Effector CD4-positive, alpha-beta T cell (primary cell): ENCODE data around the gene SBNO2.
"Not testable (repeated sequence)": the region's sequence is repeated elsewhere in the genome, so short reads cannot be mapped to it uniquely, and the experiment has no call there.

Experiments used
- DNase-seq: peaks from one replicate; pipeline ENCODE4 v3.0.0-alpha.2; 2020

SBNO2 gene

DNA sequence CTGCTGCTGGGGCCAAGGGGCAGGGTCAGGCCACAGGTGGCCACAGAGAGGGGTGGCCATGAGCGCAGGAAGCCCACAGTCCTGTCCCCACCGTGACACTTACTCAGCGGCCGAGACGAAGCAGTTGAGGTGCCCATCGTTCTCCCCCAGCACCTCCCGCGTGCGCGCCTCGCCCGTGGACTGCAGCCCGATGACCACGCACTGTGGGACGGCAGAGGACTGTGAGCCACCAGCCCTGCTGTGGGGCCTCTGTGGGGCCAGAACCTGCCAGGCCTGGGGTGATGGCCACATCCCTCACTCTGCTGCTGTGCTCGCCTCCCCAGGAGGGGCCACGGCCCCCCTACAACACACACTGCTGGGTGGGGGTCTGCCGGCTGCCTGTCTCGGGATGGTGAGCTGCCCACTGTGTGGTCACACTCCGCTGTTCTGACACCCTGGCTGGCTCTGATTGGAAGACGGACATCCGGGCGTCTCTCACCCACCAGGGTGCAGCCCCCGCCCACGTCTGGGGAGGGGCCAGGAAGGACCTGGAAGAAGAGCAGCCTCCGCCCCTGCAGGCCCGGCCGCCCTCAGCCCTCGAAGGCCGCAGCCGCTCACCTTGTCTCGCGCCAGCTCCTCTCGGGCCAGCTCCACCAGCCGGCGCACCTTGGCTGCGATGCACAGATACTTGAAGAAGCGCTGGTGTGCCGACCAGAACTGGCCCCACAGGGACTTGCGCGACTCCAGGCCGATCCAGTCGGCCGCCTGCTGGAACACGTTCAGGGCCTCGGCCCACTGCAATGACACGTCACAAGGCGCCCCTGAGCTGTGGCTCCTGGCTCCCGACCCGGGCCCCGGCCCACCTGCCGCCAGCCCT lies 57.1 kb downstream of the SBNO2 start:
- no peak for DNase-seq

DNA sequence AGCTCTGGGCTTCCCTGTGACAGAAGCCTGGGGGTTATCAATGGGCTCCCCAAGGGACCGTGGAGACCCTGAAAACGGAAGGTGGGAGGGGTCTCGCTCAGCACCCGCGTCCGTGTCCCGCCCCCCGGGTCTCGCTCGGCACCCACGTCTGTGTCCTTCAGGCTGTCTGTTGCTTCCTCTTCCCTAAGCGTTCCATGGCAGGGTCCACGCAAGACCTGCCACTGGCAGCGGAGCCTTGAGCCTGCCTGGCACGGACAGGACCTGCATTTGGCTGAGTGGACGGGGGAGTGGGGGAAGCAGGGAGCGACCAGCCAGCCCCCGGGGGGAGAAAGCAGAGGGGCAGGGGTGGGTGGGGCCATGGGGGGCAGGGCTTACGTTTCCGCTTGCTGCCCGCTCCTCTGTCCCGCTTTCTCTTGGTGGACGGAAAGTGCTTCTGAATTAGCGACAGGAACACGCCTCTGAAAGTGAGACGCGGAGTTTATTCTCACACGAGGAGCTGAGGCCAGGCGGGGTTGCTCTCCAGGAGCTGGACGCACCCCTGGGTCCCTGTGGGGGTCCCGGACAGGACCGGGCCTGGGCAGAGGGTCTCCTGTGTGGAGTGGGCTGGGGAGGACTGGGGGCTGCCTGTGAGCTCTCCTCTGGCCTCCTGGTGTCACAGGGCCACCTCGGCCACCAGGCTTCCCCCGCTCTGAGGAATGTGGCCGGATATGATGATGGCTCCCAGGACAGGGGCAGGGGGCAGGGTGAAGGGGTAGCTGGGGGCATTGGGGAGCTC lies 58.2 kb downstream of the SBNO2 start:
- DNase-seq: no peak

DNA sequence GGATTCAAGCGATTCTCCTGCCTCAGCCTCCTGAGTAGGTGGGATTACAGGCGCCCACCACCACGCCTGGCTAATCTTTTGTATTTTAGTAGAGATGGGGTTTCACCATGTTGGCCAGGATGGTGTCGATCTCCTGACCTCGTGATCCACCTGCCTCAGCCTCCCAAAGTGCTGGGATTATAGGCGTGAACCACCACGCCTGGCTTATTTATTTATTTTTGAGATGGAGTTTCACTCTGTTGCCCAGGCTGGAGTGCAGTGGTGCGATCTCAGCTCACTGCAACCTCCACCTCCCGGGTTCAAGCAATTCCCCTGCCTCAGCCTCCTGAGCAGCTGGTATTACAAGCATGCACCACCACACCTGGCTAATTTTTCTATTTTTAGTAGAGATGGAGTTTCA lies 59.3 kb downstream of the SBNO2 start:
- not testable (repeated sequence) for DNase-seq

DNA sequence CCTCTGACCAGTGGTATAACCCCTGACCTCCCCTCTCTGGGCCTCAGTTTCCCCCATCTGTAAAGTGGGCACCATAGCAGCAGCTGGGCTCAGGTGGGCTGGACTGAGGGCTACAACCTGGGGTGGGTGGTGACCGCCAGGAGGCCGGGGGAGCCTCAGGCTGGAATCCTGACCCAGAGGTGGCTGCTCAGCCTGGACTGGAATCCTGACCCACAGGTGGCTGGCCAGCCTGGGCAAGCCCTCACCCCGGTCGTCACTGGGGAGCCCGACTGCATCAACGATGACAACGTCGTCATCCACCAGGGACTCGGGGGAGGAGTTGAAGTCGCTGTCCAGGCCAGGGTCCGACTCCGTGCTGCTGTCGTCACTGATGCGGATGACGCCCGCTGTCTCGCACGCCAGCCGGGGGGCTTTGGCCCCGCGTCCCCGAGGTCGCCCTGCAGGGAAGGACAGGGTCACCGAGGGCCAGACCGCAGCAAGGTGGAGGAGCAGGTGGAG lies 60.0 kb downstream of the SBNO2 start:
- no peak for DNase-seq

DNA sequence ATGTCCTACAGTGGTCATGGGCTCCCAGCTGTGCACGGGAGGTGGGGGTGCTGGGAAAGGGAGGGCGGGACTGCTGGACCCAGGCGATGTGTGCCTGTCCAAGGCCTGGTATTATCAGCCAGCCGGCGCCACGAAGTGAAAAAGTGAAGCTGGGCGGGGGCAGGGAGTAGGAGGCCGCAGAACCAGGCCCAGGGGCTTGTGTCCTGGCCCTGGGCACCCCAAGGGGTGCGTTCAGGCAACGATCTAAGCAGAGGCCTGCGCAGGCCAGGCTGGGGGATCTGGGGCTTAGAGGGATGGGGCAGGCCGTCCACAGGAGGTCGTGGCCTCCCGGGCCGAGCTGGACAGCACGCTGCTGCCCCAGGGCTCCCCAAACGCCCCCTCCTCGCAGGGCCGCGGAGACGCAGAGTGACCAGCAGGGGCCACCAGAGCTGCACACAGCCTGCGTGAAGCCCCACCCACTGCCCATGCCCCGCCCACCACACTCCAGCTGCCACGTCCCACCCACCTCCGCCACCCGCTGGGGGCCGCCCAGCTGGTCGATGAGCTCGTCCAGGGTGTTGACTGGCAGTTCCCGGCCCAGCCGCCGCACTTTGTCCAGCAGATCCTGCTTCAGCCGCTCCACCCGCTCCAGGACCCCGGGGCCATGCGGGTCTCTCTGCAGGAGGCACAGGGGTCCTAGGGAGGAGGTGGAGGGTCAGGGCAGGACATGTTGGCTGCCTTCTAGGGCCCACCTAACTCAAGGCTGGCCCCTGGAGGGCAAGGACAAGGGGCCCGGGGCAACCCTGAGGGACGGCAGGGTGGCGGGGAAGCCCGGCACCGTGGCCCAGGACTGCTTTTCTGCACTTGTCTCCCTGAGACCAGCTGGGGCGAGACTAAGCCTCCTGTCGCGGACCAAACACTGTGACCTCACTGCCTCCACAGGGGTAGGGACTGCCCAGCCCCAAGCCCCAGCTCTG lies 60.8 kb downstream of the SBNO2 start:
- DNase-seq: peak; percentile 73

DNA sequence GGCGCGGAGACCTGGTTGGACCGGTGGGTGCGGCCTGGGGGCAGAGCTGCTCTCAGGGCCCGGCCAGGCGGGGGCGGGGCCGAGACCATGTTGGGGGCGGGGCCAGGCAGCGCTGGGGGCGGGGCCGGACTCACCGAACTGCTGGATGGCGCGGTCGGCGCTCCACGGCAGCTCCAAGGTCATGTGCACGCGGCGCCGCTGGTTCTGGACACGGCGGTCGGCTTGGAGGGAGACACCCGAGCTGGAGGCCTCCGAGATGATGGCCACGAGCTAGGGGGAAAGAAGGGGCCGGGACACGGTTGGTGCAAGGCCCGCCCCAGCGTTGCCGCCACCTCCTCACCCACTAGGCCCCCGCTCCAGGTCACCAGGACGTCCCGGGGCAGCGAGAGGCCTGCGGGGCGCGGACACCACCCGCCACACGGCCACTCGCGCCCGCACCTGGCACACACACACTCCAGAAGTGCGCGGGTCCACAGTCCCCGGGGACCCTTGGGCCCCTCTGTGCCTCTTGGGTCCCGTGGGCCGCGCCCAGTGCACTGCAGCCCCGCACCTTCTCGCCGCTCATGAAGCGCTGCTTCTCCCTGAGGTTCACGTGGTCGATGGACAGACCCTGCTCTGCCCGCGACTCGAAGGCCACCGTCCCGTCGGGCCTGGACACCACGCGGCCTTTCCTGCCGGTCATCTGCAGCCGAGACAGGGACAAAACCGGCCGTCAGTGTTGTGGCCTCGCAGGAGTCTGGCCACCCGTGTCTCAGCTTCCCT lies 61.6 kb downstream of the SBNO2 start:
- no peak for DNase-seq

DNA sequence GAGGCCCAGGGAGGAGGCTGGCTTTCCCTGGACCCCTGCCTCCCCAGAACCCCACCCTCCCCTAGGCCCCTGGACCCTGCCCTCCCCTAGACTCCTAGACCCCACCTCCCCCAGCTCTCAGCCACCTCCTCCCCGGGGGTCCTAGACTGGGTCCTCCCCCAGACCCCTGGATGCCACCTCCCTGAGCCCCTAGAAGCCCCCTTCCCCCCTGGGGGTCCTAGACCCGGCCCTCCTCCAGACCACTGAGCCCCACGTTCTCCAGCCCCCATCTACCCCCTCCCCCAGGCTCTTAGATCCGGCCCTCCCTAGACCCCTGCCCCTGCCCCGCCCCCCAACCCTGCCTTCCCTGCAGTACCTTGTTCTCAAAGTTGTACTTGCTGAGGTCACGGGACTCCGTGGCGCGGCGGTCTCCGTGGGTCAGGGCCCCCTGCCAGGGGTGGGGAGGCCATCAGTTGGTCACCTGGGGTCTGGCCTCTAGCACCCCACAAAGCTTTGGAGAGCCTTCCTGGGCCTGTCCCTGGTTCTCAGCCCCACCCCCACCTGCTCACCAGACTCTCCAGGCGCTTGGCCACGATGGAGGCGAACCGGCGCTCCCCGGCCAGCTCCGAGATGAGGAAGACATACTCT lies 62.3 kb downstream of the SBNO2 start:
- DNase-seq: no peak

DNA sequence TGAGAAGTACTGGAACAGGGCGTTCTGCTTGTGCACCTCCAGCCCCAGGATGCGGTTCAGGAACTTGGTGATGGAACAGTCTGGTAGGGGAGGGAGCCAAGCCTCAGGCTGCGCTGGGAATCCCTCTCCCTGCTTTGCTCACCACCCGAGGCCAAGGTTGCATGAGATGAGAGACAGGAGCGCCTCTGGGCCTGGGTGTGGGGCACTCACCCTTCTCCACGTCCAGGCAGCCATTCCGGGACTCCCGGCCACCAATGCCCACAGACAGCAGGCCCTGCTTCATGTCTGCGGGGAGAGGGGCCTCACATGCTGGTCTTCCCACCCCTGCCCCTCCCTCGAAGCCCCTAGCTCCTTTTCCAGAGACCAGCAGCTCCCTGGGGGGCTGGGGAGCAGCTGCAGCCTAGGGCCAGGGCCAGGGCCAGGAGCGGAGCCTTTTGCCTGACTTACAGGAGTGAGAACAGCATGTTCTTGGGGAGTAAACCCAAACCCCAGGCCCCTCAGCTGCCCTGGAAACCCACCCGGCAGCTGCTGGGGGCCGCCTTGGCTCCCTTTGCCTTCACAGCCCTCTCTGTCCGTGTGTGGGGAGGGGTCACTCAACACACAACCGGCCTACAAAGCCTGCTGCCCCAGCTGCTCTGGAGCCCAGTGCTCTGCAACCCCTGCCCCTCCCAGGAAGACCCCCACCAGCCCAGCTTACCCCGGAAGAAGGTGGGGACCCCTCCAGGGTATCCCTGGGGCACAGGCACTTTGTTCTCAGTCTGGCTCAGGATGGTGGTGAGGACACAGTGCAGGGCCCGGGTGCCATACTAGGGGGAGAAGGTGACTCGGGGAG lies 63.0 kb downstream of the SBNO2 start:
- no peak for DNase-seq

DNA sequence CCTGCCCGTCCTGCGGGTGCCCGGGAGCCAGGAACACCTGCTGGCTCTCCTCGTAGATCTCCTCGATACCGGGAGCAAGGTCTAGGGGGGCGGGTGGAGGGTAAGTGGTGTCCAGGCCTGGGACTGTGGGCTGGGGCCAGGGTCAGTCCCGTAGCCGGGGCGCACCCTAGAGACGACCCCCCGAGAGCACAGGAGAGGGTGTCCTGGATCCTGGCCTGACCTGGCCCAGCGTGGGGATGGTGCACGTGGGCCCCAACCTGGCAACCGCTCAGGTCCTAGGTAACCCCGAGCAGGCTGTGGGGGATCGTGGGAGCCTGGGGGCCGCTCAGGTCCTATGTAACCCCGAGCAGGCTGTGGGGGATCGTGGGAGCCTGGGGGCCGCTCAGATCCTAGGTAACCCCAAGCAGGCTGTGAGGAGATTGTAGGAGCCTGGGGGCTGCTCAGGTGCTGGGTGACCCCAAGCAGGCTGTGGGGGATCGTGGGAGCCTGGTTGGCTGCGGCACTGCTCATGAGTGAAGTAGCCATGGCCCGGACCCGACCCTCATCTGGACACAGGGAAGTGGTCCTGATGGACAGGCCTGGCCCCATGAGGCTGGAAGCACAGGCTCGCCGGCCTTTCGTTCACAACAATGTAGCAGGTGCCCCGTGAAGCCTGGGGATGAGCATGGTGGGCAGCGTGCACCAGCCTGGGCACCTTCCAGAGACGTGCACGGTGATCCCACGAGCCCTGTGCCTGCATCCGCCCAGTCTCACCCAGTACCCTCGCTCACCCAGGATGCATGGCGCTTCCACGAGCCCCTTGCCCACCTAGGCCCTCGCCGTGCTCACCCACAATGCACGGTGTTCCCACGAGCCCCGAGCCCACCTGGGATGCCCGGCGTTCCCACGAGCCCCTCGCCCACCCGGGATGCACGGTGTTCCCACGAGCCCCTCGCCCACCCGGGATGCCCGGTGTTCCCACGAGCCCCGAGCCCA lies 64.1 kb downstream of the SBNO2 start:
- DNase-seq: no peak

DNA sequence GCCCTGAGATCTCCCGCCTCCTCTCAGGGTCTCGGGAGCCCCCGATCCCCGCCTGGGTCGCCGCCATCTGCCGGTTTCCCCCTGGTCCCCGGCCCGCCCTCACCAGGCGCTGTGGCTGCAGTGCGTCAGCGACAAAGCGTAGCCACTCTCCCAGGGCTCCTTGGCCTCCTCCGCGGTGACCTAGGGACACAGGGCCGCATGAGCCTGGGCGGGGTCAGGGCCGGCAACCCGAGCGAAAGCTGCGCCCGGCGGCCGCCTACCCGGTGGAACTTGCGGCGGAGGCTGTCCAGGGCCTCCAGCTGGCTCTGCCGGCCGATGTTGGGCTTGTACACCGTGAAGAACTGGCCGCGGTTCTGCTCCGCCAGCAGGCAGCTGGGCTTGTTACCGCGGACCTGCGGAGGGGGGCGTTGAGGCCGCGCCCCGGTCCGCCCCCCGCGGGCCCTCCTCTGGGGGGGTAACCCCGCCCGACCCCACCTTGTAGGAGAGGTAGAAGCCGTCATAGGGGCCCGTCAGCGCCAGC lies 65.0 kb downstream of the SBNO2 start:
- no peak for DNase-seq

DNA sequence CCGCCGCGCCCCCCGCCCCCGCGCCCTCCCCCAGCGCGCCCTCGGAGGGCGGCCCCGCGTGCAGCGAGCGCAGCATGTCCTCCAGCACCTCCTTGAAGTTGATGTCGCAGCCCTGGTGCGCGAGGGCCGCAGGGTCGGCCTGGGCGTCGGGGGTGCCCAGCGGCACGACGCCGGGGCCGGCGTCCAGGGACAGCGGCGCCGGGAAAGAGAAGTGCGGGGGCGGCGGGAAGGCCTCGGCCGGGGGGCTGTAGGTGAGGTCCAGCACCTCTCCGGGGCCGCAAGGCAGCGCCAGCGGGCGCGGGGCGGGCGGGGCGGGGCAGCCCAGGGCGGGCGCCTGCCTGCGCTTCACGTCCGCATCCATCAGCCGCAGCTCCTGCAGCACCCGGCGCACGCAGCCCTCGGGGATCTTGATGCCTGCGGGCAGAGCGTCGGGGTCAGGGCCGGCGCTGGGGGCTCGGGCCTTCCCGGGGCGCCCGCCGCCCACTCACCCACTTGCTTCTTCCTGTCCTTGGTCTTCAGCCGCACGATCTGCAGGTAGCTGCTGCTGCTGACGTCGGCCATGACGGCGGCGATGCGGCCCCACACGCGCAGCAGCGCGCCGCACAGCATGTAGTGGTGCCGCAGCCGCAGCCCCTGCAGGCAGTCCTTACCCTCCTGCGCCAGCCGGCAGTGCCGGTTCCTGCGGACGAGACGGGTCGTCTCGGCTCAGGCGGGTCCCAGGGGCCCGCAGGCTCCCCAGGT lies 65.6 kb downstream of the SBNO2 start:
- no peak for DNase-seq

DNA sequence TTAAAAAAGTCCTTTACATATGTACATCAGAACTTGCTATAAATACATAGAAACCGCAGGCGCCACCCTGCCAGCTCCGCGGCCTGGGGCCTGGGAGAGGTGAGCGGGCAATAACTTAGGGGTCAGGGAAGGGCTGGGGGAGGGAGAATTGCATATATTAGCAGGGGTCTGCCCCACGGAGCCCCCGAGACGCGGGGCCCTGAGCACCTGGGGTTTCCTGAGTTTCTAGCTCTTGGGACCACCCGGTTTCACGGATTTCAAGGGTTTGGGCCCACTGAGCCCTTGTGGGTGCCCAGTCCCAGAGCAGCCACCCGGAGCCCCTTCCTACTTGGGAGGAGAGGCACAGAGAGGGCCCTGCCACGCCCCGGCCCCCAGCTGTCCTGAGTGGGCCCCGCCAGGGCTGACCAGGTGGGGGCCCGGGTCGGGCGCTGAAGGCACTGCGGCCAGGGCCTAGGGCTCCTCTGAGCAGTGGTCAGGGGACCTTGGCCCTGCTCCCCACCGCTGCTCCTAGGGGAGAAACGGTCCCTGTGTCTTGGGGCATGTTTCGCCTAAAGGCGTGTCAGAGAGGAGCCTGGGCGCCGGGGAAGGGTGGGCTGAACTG lies 66.3 kb downstream of the SBNO2 start:
- no peak for DNase-seq

DNA sequence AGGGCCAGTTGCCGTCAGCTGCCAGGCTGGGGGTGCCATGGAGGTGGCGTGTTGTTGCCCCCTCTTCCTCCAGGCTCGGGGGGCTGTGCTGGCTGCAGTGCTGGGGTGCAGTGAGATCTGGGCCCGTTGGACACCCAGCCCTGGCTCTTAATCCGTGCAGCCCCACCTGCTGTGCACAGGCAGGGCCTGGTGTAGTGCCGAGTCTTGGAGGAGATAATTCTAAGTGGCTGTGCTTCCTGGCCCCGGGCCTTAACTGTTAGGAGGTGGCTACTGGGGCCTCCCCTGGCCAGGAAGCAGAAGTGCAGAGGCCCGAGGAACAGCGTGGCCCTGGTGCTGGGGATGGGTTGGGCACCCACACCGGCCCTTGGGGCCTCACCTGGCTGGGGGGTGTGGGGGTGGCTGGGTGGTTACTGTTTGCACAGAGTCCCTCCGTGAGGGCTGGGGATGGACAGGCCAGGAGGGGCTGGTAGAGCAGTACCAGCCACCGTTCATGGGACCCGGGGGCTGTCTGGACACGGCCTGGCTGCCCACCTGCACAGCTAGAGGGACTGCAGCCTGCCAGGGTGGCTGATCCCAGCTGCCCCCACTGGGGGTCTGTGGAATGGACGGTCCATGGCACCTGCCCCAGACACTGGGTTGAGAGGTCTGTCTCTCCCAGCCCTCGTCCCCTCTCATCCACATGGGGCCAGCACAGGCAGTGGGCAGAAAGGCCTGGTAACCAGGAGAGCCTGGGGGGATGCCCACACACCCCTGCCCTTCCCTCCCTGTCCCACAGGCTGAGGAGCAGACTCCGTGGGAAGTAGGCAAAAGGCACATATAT lies 67.0 kb downstream of the SBNO2 start:
- no peak for DNase-seq

DNA sequence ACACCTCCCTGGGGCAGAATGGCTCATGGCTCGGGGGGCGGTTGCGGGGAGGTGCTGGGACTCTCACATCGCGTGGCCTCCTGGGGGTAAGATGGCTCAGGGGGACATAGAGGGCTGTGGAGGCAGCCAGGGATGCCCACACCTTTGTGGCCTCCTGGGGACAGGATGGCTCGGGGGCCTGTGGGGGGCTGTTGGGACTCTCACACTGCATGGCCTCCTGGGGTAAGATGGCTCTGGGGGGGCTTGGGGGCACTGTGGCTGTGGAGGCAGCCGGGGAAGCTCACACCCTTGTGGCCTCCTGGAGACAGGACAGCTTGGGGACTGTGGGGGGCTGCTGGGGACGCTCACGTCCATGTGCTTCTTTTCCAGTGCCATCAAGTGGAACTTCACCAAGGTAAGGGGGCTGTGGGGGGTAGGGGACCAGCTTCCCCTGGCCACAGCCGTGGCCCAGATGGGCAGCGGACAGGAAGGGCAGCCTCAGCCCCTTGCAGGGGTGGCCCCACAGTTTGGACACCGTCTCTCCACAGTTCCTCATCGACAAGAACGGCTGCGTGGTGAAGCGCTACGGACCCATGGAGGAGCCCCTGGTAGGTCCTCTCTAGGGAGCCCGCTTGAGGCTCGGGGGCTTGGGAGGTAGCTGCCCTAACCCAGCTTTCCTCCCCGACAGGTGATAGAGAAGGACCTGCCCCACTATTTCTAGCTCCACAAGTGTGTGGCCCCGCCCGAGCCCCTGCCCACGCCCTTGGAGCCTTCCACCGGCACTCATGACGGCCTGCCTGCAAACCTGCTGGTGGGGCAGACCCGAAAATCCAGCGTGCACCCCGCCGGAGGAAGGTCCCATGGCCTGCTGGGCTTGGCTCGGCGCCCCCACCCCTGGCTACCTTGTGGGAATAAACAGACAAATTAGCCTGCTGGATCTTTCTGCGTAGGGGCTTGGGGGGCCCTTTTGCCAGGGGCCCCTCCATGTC lies 67.9 kb downstream of the SBNO2 start:
- no peak for DNase-seq

DNA sequence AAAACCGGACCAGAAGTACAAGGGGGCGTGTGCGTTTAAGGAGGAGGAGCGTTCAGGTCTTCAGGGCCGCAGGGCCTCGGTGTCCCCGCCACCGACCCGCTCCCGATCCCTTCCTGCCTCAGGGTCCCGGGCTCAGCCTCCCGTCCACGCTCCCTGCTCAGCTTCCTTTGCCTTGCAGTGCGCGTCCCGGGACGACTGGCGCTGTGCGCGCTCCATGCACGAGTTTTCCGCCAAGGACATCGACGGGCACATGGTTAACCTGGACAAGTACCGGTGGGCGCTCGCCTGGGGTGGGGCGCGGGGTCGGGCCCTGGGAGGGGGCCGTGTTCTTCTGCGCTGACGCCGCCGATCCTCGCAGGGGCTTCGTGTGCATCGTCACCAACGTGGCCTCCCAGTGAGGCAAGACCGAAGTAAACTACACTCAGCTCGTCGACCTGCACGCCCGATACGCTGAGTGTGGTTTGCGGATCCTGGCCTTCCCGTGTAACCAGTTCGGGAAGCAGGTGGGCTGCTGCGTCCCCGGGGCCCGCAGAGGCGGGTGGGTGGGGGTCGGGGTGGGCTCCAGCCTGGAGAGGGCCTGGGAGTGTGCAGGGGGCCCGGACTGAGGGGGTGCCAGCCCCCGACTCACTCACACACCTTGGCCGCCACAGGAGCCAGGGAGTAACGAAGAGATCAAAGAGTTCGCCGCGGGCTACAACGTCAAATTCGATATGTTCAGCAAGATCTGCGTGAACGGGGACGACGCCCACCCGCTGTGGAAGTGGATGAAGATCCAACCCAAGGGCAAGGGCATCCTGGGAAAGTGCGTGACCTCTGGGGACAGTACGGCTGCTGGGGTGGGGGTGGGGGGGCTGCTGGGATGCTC lies 68.8 kb downstream of the SBNO2 start:
- no peak for DNase-seq
